ENCODE results near the gene SLC39A11. TPM values are rescaled to one million over a fixed set of nuclear protein-coding genes. Genes with fewer than 3 reads are reported as not detected.
"Not testable (repeated sequence)": the region's sequence is repeated elsewhere in the genome, so short reads cannot be mapped to it uniquely, and the experiment has no call there.

The SLC39A11 gene
- total and polyA plus RNA-seq, 2 of the 13 experiments (the other 11 are each of a cell fraction or from before 2014, with no cell fraction given) = 17.2 to 31.5 TPM

GRCh38 chr17:72937707-72938106 lies 154.8 kb downstream of the SLC39A11 start (continued):
- TF ChIP-seq, protein P1, sequence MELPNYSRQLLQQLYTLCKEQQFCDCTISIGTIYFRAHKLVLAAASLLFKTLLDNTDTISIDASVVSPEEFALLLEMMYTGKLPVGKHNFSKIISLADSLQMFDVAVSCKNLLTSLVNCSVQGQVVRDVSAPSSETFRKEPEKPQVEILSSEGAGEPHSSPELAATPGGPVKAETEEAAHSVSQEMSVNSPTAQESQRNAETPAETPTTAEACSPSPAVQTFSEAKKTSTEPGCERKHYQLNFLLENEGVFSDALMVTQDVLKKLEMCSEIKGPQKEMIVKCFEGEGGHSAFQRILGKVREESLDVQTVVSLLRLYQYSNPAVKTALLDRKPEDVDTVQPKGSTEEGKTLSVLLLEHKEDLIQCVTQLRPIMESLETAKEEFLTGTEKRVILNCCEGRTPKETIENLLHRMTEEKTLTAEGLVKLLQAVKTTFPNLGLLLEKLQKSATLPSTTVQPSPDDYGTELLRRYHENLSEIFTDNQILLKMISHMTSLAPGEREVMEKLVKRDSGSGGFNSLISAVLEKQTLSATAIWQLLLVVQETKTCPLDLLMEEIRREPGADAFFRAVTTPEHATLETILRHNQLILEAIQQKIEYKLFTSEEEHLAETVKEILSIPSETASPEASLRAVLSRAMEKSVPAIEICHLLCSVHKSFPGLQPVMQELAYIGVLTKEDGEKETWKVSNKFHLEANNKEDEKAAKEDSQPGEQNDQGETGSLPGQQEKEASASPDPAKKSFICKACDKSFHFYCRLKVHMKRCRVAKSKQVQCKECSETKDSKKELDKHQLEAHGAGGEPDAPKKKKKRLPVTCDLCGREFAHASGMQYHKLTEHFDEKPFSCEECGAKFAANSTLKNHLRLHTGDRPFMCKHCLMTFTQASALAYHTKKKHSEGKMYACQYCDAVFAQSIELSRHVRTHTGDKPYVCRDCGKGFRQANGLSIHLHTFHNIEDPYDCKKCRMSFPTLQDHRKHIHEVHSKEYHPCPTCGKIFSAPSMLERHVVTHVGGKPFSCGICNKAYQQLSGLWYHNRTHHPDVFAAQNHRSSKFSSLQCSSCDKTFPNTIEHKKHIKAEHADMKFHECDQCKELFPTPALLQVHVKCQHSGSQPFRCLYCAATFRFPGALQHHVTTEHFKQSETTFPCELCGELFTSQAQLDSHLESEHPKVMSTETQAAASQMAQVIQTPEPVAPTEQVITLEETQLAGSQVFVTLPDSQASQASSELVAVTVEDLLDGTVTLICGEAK (IDR thresholded peaks at IDR 0.05) = no peak
- TF ChIP-seq, protein P1 (CRISPR knock-in tag; IDR thresholded peaks at IDR 0.05) = no peak
- TF ChIP-seq ZHX1 (CRISPR knock-in tag; IDR thresholded peaks at IDR 0.05; ENCODE audit: low read depth) = no peak

GRCh38 chr17:72937254-72937653 lies 155.2 kb downstream of the SLC39A11 start:
- H3K9ac ChIP-seq (ENCODE audit: insufficient read depth, low read depth, low read length); H3K79me2 ChIP-seq (ENCODE audit: insufficient read depth, low read length); POLR2A ChIA-PET; ATAC-seq; H3K4me2 ChIP-seq (ENCODE audit: low read depth, low read length); FAIRE-seq; BruUV-seq (replicated peaks); H4K20me1 ChIP-seq (ENCODE audit: insufficient read depth, low read length); H3K4me3 ChIP-seq (replicated peaks in 1 of 3; ENCODE audit: insufficient read depth in 1 of 3, low read depth in 2 of 3, low read length in 3 of 3); DNase-seq (ENCODE audit: low spot score); H3K9me3 ChIP-seq (ENCODE audit: low read length); H3K36me3 ChIP-seq (replicated peaks in 1 of 2; ENCODE audit: control insufficient read depth in 1 of 2, insufficient read depth in 2 of 2, low read length in 2 of 2); H3K27ac ChIP-seq (ENCODE audit: extremely low read length, insufficient read depth, low read length); CTCF ChIA-PET (ENCODE audit: low intra/inter-chr PET ratio, low total read pairs); H3K27me3 ChIP-seq (ENCODE audit: control insufficient read depth in 1 of 2, insufficient read depth in 2 of 2, low read length in 2 of 2); H2AFZ ChIP-seq (ENCODE audit: low read length); intact Hi-C loops (cut with micrococcal nuclease; ENCODE audit: unreplicated experiment): not testable (repeated sequence)
- in situ Hi-C loops (cut with HindIII; ENCODE audit: extremely low pct_ligation_motif_present, low pct_unique_long_range_greater_than_20kb) = loop anchor here (25.0 kb wide), 1 partner anchor 375 kb away; no protein-coding TSS in a partner anchor
- H3K4me1 ChIP-seq (ENCODE audit: insufficient read depth, low read length) = peaks cover 11% of the 10 kb centered on the region
- 85% methylated on average over 8 of the region's 8 CpGs for WGBS (ENCODE audit: low lambda C conversion rate)

Data from HepG2 (cell line).